Cardiac muscle cell (in vitro differentiated cells and primary cell): Measurements from ENCODE around the gene SUSD2. TPM values are rescaled to one million over a fixed set of nuclear protein-coding genes. Genes with fewer than 3 reads are reported as not detected.
"Not testable (repeated sequence)": the region's sequence is repeated elsewhere in the genome, so short reads cannot be mapped to it uniquely, and the experiment has no call there.

Experiments
- DNase-seq, 2 donors: peaks; one replicate each; pipeline versions ENCODE4 v3.0.0 to v3.0.0-alpha.2; 2010 to 2017; ENCODE audit warnings: low read depth in 1 of 2, low spot score in 1 of 2
- H3K27ac ChIP-seq: fragments of 200-600 bp; sonication (generic); 2 replicates; pipeline ENCODE4 v1.5.1; 2016
- H3K27me3 ChIP-seq: fragments of 200-600 bp; sonication (generic); 2 replicates; pipeline ENCODE4 v1.6.0; 2016; ENCODE audit warnings: control low read depth
- H3K36me3 ChIP-seq: fragments of 200-600 bp; sonication (generic); 2 replicates; pipeline ENCODE4 v1.5.1; 2016; ENCODE audit warnings: control low read depth
- H3K4me1 ChIP-seq: fragments of 200-600 bp; sonication (generic); 2 replicates; pipeline ENCODE4 v1.8.1; 2017; ENCODE audit warnings: low read depth, mild to moderate bottlenecking, mixed run types
- H3K4me3 ChIP-seq: fragments of 200-600 bp; sonication (generic); 2 replicates; pipeline ENCODE4 v1.5.1; 2016; ENCODE audit warnings: mild to moderate bottlenecking
- H3K9me3 ChIP-seq: fragments of 200-600 bp; sonication (generic); 2 replicates; pipeline ENCODE4 v1.5.1; 2017; ENCODE audit warnings: low read depth, mild to moderate bottlenecking, control low read depth
- CTCF ChIP-seq: IDR thresholded peaks from 2 replicates; pipeline ENCODE4 v1.5.1; 2012; ENCODE audit warnings: low read depth, mild to moderate bottlenecking, low read length
- polyA plus RNA-seq: library from polyadenylated mRNA; unstranded; fragments of >200 nt; fragmentation: Nextera tagmentation; extraction: Ambion mirVana; gene quantifications from 2 replicates; pipeline ENCODE4 v1.2.1, GENCODE V29; 2016
- total RNA-seq: library from RNA; depleted of rRNA; stranded (reverse); fragments of >200 nt; gene quantifications from 2 replicates; pipeline ENCODE4 v1.2.3, GENCODE V29; 2016

Gene SUSD2
- total and polyA plus RNA-seq, 2 experiments from 2014 or later: 1.8 to 2.6 TPM

- no peaks in the 10 kb centered on the region for H3K27me3 ChIP-seq
- no peaks in the 10 kb centered on the region for H3K36me3 ChIP-seq
- no peak for TF ChIP-seq CTCF
- no peaks in the 10 kb centered on the region for H3K9me3 ChIP-seq
- H3K4me3 ChIP-seq: no peak overlapping the region
- no peak overlapping the region for H3K27ac ChIP-seq
- no peaks in the 10 kb centered on the region for H3K4me1 ChIP-seq
- no peak for DNase-seq
These were observed 28.4 kb downstream of the SUSD2 start for GRCh38 chr22:24209687-24210086.

- not testable (repeated sequence) for H3K36me3 ChIP-seq, H3K27me3 ChIP-seq, DNase-seq, H3K27ac ChIP-seq, H3K9me3 ChIP-seq, H3K4me3 ChIP-seq, H3K4me1 ChIP-seq
These were observed 29.1 kb downstream of the SUSD2 start for GRCh38 chr22:24210409-24210808.

GRCh38 chr22:24211716-24212115, 30.4 kb downstream of the SUSD2 start:
- not testable (repeated sequence) for H3K36me3 ChIP-seq, H3K4me1 ChIP-seq, H3K9me3 ChIP-seq, H3K27ac ChIP-seq, H3K27me3 ChIP-seq, H3K4me3 ChIP-seq, DNase-seq

- not testable (repeated sequence) for H3K27me3 ChIP-seq, H3K9me3 ChIP-seq, H3K4me1 ChIP-seq, H3K27ac ChIP-seq, DNase-seq, H3K4me3 ChIP-seq, H3K36me3 ChIP-seq
These were observed 31.8 kb downstream of the SUSD2 start for GRCh38 chr22:24213111-24213510.

GRCh38 chr22:24214467-24215285, 33.4 kb downstream of the SUSD2 start:
- Histone ChIP-seq H3K27me3 (no peaks in the 10 kb centered on the region), H3K36me3 (no peaks in the 10 kb centered on the region), H3K9me3 (no peaks in the 10 kb centered on the region), H3K4me3 (no peak overlapping the region), H3K4me1 (no peaks in the 10 kb centered on the region), H3K27ac (no peak overlapping the region)
- no peak for TF ChIP-seq CTCF
- DNase-seq: peak in 1 of 2 donors; percentile 26

GRCh38 chr22:24216541-24217209, 35.4 kb downstream of the SUSD2 start:
- Histone ChIP-seq H3K36me3 (no peaks in the 10 kb centered on the region), H3K9me3 (no peaks in the 10 kb centered on the region)

More at GRCh38 chr22:24216541-24217209, 35.4 kb downstream of the SUSD2 start:
- TF ChIP-seq CTCF: no peak
- H3K27ac ChIP-seq: no peak overlapping the region
- H3K27me3 ChIP-seq: no peaks in the 10 kb centered on the region
- DNase-seq: no peak
- no peak overlapping the region for H3K4me3 ChIP-seq
- H3K4me1 ChIP-seq: no peaks in the 10 kb centered on the region
